Right forelimb (tissue), 1 donor: ENCODE measurements around the gene OGA.

Source experiments
- DNase-seq: peaks from one replicate; pipeline ENCODE4 v3.0.0-alpha.2; 2018

The OGA gene

GRCh38 chr10:101835362-101835761, 17.1 kb upstream of the OGA start:
- DNase-seq: peak; percentile 17

DNA sequence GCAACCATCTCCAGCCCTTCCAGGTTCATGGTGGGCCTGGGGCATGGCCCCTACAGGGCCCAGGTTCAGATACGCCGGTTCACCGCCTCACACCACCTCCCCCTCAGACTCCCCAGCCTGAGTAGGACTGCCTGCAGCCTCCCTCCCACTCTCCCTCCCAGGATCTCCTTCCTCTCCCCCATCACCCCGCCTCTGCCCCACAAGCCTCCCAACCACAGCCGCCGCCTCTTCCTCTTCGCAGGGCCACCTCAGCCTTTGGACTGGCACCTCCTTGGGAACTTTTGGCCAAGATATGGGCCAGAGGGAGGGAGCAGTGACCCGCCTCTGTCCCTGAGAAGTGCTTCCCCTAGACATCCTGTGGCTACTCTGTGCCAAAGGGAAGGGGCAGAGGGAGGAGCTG, 16.1 kb upstream of the OGA start:
- peak; percentile 40 for DNase-seq

DNA sequence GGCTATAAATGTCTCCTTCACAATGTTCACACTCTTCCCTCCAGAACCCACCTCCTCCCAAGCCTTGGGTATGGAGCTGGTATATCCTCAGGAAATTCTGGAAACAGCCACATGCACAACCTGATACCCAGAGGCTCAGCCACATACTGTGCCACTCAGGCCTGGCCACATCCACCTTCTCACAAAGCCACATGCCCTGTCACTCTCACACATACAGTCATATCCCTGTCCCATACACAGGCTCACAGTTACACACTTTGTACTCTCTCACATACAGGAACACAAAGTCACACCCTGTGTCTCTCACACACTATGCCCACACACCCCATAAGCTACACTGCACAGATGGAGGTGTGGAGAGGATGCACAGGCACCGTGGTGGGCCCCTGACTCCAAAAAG, 15.2 kb upstream of the OGA start:
- DNase-seq: peak; percentile 22

DNA sequence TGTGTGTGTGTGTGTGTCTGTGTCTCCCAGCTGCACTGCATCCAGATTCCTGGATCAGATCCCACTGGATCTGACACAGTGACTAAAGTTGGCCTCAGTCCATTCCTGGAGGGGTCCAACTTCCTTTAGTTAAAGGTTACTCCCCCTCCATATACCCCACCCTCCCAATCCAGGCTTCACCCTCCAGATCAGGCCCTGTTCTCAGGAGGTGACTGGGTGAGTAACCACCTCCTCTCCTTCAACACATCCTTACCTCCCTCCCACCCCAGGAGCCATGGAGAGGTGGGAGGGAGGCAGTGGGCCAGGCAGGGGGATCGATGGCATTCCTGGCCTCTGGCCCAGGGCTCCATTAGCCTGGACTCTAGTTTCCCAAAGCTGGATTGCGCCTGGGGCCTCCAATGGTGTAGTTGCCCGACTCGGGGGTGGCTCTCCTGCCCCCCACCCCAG, 14.1 kb upstream of the OGA start:
- DNase-seq: peak; percentile 32

GRCh38 chr10:101831169-101831811, 13.0 kb upstream of the OGA start:
- DNase-seq: no peak

GRCh38 chr10:101830322-101831168, 12.3 kb upstream of the OGA start:
- DNase-seq: peak; percentile 92

GRCh38 chr10:101829561-101830315, 11.5 kb upstream of the OGA start:
- DNase-seq: peak; percentile 78

GRCh38 chr10:101828766-101829551, 10.7 kb upstream of the OGA start:
- peak; percentile 48 for DNase-seq

DNA sequence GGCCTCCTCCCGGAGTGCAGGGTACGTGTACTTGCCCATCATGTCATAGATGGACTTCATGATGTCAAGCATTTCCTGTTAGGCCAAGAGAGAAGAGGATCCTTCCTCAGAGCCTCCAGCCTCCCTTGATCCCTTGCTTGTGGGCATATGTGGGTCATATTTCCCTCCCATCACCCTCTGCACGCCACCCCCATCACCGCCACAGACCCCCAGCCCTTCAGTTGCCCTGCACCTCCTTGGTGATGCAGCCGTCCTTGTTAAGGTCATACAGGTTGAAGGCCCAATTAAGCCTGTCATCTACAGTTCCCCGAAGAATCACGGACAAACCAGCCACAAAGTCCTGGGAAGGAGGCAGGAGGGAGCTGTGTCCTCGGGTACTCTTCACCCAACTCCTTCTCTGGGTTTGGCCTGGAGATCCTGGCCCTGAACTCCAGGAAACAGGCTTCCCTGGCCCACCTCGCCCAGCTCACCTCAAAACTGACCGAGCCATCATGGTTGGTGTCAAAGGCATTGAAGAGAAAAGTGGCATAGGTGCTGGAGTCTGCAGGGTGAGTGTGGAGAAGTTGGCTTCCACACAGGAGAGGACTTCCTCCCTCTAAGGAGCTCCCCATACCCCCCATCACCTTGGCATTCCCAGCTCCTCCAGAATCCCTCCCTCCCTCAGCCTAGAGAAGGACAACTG, 9.8 kb upstream of the OGA start:
- peak; percentile 18 for DNase-seq

GRCh38 chr10:101826852-101827434, 8.7 kb upstream of the OGA start:
- DNase-seq: no peak

GRCh38 chr10:101824736-101825135, 6.5 kb upstream of the OGA start:
- no peak for DNase-seq

- no peak for DNase-seq
Observed at GRCh38 chr10:101818872-101819633, 809 bp upstream of the OGA start.

GRCh38 chr10:101817337-101818118, 716 bp downstream of the OGA start:
- DNase-seq: peak; percentile 88

DNA sequence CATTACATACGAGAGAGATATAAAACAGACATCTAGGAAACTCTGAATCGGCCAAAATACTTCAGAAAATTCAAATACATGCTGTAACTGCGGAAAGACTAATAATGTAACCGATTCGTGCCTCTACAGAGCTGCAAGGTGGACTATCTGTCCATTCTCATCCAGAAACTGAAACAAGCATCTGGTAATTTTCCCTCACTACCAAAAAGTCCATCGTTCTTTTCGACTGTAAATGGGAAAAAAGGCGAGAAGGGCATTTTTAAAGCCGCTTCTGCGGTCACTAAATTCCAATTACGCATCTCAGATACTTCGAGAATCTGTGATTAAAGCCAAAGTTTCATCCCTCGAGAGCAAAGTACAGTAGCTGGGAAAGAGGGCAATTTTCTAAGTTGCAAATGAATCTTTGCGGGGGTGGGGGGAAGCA, 1.3 kb downstream of the OGA start:
- DNase-seq: no peak

- DNase-seq: no peak
Observed at GRCh38 chr10:101816376-101816775, 1.9 kb downstream of the OGA start.

- DNase-seq: no peak
Observed at GRCh38 chr10:101814466-101815071, 3.7 kb downstream of the OGA start.

DNA sequence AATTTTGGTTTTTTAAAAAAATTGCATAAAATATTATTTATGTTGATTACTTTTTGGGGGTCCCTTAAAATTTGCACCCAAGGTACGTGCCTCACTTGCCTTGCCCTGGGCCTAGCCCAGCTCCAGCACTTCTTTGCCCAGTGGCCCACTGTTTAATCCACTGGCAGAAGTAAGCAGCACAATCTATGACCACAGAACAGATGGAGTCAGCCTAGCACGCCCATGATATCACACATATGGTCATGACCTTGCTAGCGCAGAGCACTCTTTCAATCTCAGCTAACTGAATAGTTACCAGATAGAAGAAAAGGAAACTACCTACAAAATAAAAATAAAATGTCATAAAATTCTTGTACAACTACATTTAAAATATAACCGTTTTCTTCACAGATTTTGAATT, 5.6 kb downstream of the OGA start:
- DNase-seq: no peak

- no peak for DNase-seq
Observed at GRCh38 chr10:101807158-101807557, 11.1 kb downstream of the OGA start.

- no peak for DNase-seq
Observed at GRCh38 chr10:101803511-101803910, 14.7 kb downstream of the OGA start.
